ENCODE data around the gene FAM193A.

GRCh38 chr4:2686379-2687265, 150.2 kb downstream of the FAM193A start:
- no peak for TF ChIP-seq CTCF (IDR thresholded peaks at IDR 0.05)
- TF ChIP-seq POLR2A (IDR thresholded peaks at IDR 0.05): no peak

Data from transverse colon (tissue), 3 donors.